Mucosa of gallbladder (tissue), 1 donor: ENCODE results near the gene STOX1. TPM values are rescaled to one million over a fixed set of nuclear protein-coding genes. Genes with fewer than 3 reads are reported as not detected.
"Not testable (repeated sequence)": the region's sequence is repeated elsewhere in the genome, so short reads cannot be mapped to it uniquely, and the experiment has no call there.

Experiments used
- DNase-seq: peaks from one replicate; pipeline ENCODE4 v3.0.0-alpha.2; 2020; ENCODE audit warnings: low spot score
- total RNA-seq: library from RNA; stranded (reverse); gene quantifications from one replicate; pipeline ENCODE4 v1.2.1, GENCODE V29; 2021
- donor health status: DM: no; HTN: no; CAD: no.

STOX1 gene
- total RNA-seq, 1 donor from 2014 or later = 2.6 TPM

- peak; percentile 22 for DNase-seq
Measured at GRCh38 chr10:68878496-68878895, 51.2 kb downstream of the STOX1 start.

GRCh38 chr10:68879628-68880027, 52.3 kb downstream of the STOX1 start:
- no peak for DNase-seq

GRCh38 chr10:68880181-68880580, 52.9 kb downstream of the STOX1 start:
- DNase-seq = no peak

GRCh38 chr10:68895041-68895440, 67.7 kb downstream of the STOX1 start:
- no peak for DNase-seq

GRCh38 chr10:68897336-68897741, 70.0 kb downstream of the STOX1 start:
- DNase-seq = peak; percentile 64

GRCh38 chr10:68899186-68899745, 71.9 kb downstream of the STOX1 start:
- DNase-seq = no peak

- no peak for DNase-seq
Measured at GRCh38 chr10:68900427-68901104, 73.2 kb downstream of the STOX1 start.

GRCh38 chr10:68901105-68901927, 74.0 kb downstream of the STOX1 start, which contains the start of gene DDX50:
DDX50 (plus strand) TSS chr10:68901315; CDS start chr10:68901385, 70 bp downstream.
- DNase-seq = peak; percentile 99

GRCh38 chr10:68902382-68902781, 75.1 kb downstream of the STOX1 start:
- no peak for DNase-seq

GRCh38 chr10:68924593-68924992, 97.3 kb downstream of the STOX1 start:
- no peak for DNase-seq

GRCh38 chr10:68925489-68925888, 98.2 kb downstream of the STOX1 start:
- no peak for DNase-seq

- DNase-seq = not testable (repeated sequence)
Measured at GRCh38 chr10:68929157-68929556, 101.8 kb downstream of the STOX1 start.

- not testable (repeated sequence) for DNase-seq
Measured at GRCh38 chr10:68929888-68930287, 102.6 kb downstream of the STOX1 start.

- not testable (repeated sequence) for DNase-seq
Measured at GRCh38 chr10:68932860-68933259, 105.5 kb downstream of the STOX1 start.

- DNase-seq = no peak
Measured at GRCh38 chr10:68934994-68935393, 107.7 kb downstream of the STOX1 start.

- DNase-seq = no peak
Measured at GRCh38 chr10:68938117-68938516, 110.8 kb downstream of the STOX1 start.

- DNase-seq = no peak
Measured at GRCh38 chr10:68938884-68939283, 111.6 kb downstream of the STOX1 start.

- DNase-seq = not testable (repeated sequence)
Measured at GRCh38 chr10:68940917-68941316, 113.6 kb downstream of the STOX1 start.
